Common myeloid progenitor, CD34-positive (primary cell): ENCODE data around the gene FAM81B. TPM values are rescaled to one million over a fixed set of nuclear protein-coding genes. Genes with fewer than 3 reads are reported as not detected.
A peak's percentile ranks its signal among the peaks of the same experiment; 100 is the strongest.
"Not testable (repeated sequence)": the region's sequence is repeated elsewhere in the genome, so short reads cannot be mapped to it uniquely, and the experiment has no call there.

Experiments
- CTCF ChIA-PET: fragments of 350-600 bp; sonication (Branson Sonifier 250); formaldehyde crosslinking; loops from one replicate; lab custom pipeline; 2021; ENCODE audit warnings: antibody characterized with exemption; lab: Charles Lee
- POLR2A ChIA-PET: fragments of 350-600 bp; sonication (Branson Sonifier 250); formaldehyde crosslinking; loops from one replicate; lab custom pipeline; 2021; ENCODE audit warnings: antibody characterized with exemption; lab: Charles Lee
- DNase-seq, 3 donors: peaks; one replicate each; pipeline versions ENCODE4 v3.0.0 to v3.0.0-alpha.2; 2013
- H3K27ac ChIP-seq, 2 experiments: 1 replicate in 1 of 2; 2 replicates in 1 of 2; pipeline ENCODE4 v1.7.0; 2013; ENCODE audit warnings: inconsistent platforms in 2 of 2, low read length in 2 of 2, mild to moderate bottlenecking in 2 of 2, low read depth in 1 of 2, moderate library complexity in 1 of 2; ENCODE audit not compliant: severe bottlenecking in 2 of 2, insufficient read depth in 1 of 2, poor library complexity in 1 of 2
- H3K27me3 ChIP-seq, 5 experiments: replicated peaks in 2 of 5; 1 replicate in 3 of 5; 2 replicates in 2 of 5; pipeline versions ENCODE4 v1.6.1 to v1.7.0; 2013; ENCODE audit warnings: low read length in 4 of 5, mild to moderate bottlenecking in 2 of 5, moderate library complexity in 2 of 5, inconsistent platforms in 1 of 5; ENCODE audit not compliant: insufficient read depth in 5 of 5, control insufficient read depth in 4 of 5
- H3K36me3 ChIP-seq, 4 experiments: 1 replicate in 2 of 4; 2 replicates in 2 of 4; pipeline versions ENCODE4 v1.6.1 to v1.7.0; 2013; ENCODE audit warnings: low read length in 3 of 4, control low read depth in 1 of 4, mild to moderate bottlenecking in 1 of 4; ENCODE audit not compliant: control insufficient read depth in 4 of 4, insufficient read depth in 4 of 4
- H3K4me1 ChIP-seq, 4 experiments: 1 replicate in 3 of 4; 2 replicates in 1 of 4; pipeline versions ENCODE4 v1.6.1 to v1.7.1; 2013; ENCODE audit warnings: low read length in 3 of 4, mild to moderate bottlenecking in 3 of 4, control low read depth in 1 of 4, inconsistent platforms in 1 of 4, moderate library complexity in 1 of 4; ENCODE audit not compliant: control insufficient read depth in 4 of 4, insufficient read depth in 4 of 4; ENCODE audit errors: control extremely low read depth in 1 of 4
- H3K4me3 ChIP-seq, 7 experiments: 1 replicate in 4 of 7; 2 replicates in 3 of 7; pipeline versions ENCODE4 v1.5.1 to v1.7.0; 2013; ENCODE audit warnings: mild to moderate bottlenecking in 7 of 7, low read length in 6 of 7, moderate library complexity in 6 of 7, inconsistent platforms in 2 of 7, low read depth in 2 of 7, control low read depth in 1 of 7; ENCODE audit not compliant: insufficient read depth in 4 of 7, control insufficient read depth in 1 of 7; ENCODE audit errors: extremely low read depth in 1 of 7
- H3K9me3 ChIP-seq, 5 experiments: 1 replicate in 4 of 5; 2 replicates in 1 of 5; pipeline versions ENCODE4 v1.6.1 to v1.7.1; 2013; ENCODE audit warnings: low read length in 4 of 5, mild to moderate bottlenecking in 2 of 5, inconsistent platforms in 1 of 5, low read depth in 1 of 5, moderate library complexity in 1 of 5; ENCODE audit not compliant: control insufficient read depth in 4 of 5, insufficient read depth in 2 of 5; ENCODE audit errors: control extremely low read depth in 1 of 5
- WGBS: methylation state at CpG from one replicate; pipeline ENCODE4 v1.1.5; 2013; ENCODE audit not compliant: insufficient coverage; 5-methylcytosine and 5-hydroxymethylcytosine counted together
- polyA plus RNA-seq: library from polyadenylated mRNA; unstranded; fragments of 120-200 nt; gene quantifications from one replicate; pipeline ENCODE4 v1.2.1, GENCODE V29; 2013

Gene FAM81B, protein sequence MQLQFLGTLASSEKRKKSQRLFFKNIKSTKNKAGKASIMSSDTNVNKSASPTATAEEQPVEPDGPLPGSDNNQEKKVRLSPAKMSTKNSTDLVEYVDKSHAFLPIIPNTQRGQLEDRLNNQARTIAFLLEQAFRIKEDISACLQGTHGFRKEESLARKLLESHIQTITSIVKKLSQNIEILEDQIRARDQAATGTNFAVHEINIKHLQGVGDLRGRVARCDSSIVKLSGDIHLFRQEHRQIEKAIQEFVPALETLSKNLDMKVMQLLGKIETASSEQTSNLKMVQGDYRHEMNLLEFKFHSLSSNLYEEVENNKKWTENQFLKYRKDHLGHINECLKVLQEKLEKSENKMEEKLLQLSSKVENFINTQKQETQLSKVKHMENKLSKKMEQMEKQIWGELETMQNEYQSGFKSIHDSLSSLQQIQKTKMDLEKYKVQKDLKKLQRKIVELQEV
- 6.9 TPM for polyA plus RNA-seq

- H3K9me3 ChIP-seq, result no peaks in the 10 kb centered on the region
- CTCF ChIA-PET, result interaction anchor here (1.0 to 1.2 kb wide), 2 partner anchors 11 kb away, joined by 3 read pairs; no protein-coding TSS in a partner anchor
Measured at GRCh38 chr5:95390812-95391492, at the start of gene FAM81B. Gene FAM81B, plus strand, starts transcription at chr5:95391366. Its CDS starts 24 bp downstream, at chr5:95391390.

DNA sequence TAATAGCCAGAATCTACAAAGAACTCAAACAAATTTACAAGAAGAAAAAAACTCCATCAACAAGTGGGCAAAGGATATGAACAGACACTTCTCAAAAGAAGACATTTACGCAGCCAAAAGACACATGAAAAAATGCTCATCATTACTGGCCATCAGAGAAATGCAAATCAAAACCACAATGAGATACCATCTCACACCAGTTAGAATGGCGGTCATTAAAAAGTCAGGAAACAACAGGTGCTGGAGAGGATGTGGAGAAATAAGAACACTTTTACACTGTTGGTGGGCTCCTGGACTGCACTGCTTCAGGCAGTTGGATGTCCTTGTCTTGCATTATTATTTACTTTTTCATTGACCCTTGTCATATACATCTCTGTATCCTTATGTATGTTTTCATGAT lies 49.7 kb upstream of the FAM81B start:
- H3K27me3 ChIP-seq, H3K4me1 ChIP-seq, H3K9me3 ChIP-seq, CTCF ChIA-PET, H3K4me3 ChIP-seq, H3K27ac ChIP-seq, H3K36me3 ChIP-seq, DNase-seq, POLR2A ChIA-PET: not testable (repeated sequence)
- WGBS, result no CpG with 5 or more reads among the region's 2 CpGs

More at GRCh38 chr5:95390812-95391492, at the start of gene FAM81B:
- WGBS, result no CpG with 5 or more reads among the region's 2 CpGs
- H3K27me3 ChIP-seq, result no peaks in the 10 kb centered on the region
- H3K27ac ChIP-seq, result peak within 1 kb of the TSS in 1 of 2 experiments; percentile 93
- no peak within 1 kb of the TSS for H3K4me3 ChIP-seq
- H3K36me3 ChIP-seq, result no peaks in the 10 kb centered on the region
- H3K4me1 ChIP-seq, result peaks cover 0 to 6% (median 0%) of the 10 kb centered on the region in 4 experiments
- POLR2A ChIA-PET, result no interaction called here
- no peak for DNase-seq

GRCh38 chr5:95347506-95348120 lies 43.6 kb upstream of the FAM81B start:
- no peaks in the 10 kb centered on the region for H3K4me1 ChIP-seq
- H3K27me3 ChIP-seq, result no peaks in the 10 kb centered on the region
- no peak overlapping the region for H3K4me3 ChIP-seq
- H3K27ac ChIP-seq, result no peak overlapping the region
- ChIA-PET CTCF (no interaction called here), POLR2A (no interaction called here)
- DNase-seq, result no peak
- no peaks in the 10 kb centered on the region for H3K36me3 ChIP-seq
- 86% methylated on average over 2 of the region's 4 CpGs for WGBS
- H3K9me3 ChIP-seq, result peaks cover 0 to 3% (median 0%) of the 10 kb centered on the region in 5 experiments

- Histone ChIP-seq H3K27ac (no peak overlapping the region), H3K27me3 (no peaks in the 10 kb centered on the region), H3K4me1 (no peaks in the 10 kb centered on the region), H3K4me3 (no peak overlapping the region), H3K9me3 (peaks cover 0 to 3% (median 0%) of the 10 kb centered on the region in 5 experiments), H3K36me3 (no peaks in the 10 kb centered on the region)
- ChIA-PET CTCF (no interaction called here), POLR2A (no interaction called here)
- no peak for DNase-seq
- 75% methylated on average over 1 of the region's 1 CpG for WGBS
Measured at GRCh38 chr5:95350631-95351030, 40.5 kb upstream of the FAM81B start.

- no peak for DNase-seq
- CTCF ChIA-PET, result no interaction called here
- POLR2A ChIA-PET, result no interaction called here
Measured at GRCh38 chr5:95352691-95353090, 38.5 kb upstream of the FAM81B start.

DNA sequence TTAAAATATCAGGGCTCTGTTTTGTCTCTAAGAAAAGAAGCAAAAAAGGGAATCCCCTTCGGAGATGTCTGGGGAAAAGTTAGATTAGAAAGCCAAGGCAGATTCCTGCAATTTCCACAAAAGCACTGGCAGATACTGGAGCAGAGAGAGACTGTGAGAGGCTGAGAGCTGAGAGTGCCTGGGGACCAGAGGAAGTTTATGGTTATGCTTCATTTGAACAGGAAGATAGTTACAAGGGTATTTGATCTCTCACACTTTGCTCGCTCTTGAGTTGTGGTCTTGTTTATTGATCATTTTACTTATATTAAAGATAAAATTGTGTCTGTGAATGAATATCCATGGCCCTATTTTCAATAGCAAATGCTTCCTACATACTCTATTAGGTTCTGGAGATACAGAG lies 32.8 kb upstream of the FAM81B start:
- H3K4me3 ChIP-seq, result no peak overlapping the region
- H3K9me3 ChIP-seq, result no peaks in the 10 kb centered on the region
- POLR2A ChIA-PET, result no interaction called here
- 100% methylated on average over 1 of the region's 2 CpGs for WGBS
- no peak for DNase-seq
- CTCF ChIA-PET, result no interaction called here
- H3K27me3 ChIP-seq, result no peaks in the 10 kb centered on the region
- H3K27ac ChIP-seq, result no peak overlapping the region
- H3K36me3 ChIP-seq, result no peaks in the 10 kb centered on the region
- H3K4me1 ChIP-seq, result no peaks in the 10 kb centered on the region

More at GRCh38 chr5:95352691-95353090, 38.5 kb upstream of the FAM81B start:
- H3K36me3 ChIP-seq, result no peaks in the 10 kb centered on the region
- H3K4me1 ChIP-seq, result no peaks in the 10 kb centered on the region
- H3K4me3 ChIP-seq, result no peak overlapping the region
- peaks cover 0 to 3% (median 0%) of the 10 kb centered on the region in 5 experiments for H3K9me3 ChIP-seq
- no peak overlapping the region for H3K27ac ChIP-seq
- no peaks in the 10 kb centered on the region for H3K27me3 ChIP-seq
- 100% methylated on average over 1 of the region's 3 CpGs for WGBS
